Stimulated activated CD8-positive, alpha-beta memory T cell treated with anti-CD3 and anti-CD28 coated beads, Interleukin-12 subunit alpha, Interleukin-12 subunit beta, amount 100 ng/mL, for 4 hours (primary cell): Measurements from ENCODE around the gene GPR4.
"Not testable (repeated sequence)": the region's sequence is repeated elsewhere in the genome, so short reads cannot be mapped to it uniquely, and the experiment has no call there.

Experiments used
- DNase-seq: peaks from one replicate; pipeline ENCODE4 v3.0.0-alpha.2; 2020; ENCODE audit warnings: low read depth

GPR4 gene

GRCh38 chr19:45621976-45622503, 20.0 kb upstream of the GPR4 start:
- DNase-seq, result no peak

GRCh38 chr19:45621389-45621788, 19.4 kb upstream of the GPR4 start:
- DNase-seq, result no peak

- DNase-seq, result no peak
Observed at GRCh38 chr19:45616704-45617017, 14.6 kb upstream of the GPR4 start.

GRCh38 chr19:45615795-45616703, 14.0 kb upstream of the GPR4 start:
- DNase-seq, result peak; percentile 30

- DNase-seq, result not testable (repeated sequence)
Observed at GRCh38 chr19:45615056-45615455, 13.0 kb upstream of the GPR4 start.

- DNase-seq, result no peak
Observed at GRCh38 chr19:45613926-45614725, 12.1 kb upstream of the GPR4 start.

- no peak for DNase-seq
Observed at GRCh38 chr19:45608948-45609347, 6.9 kb upstream of the GPR4 start.

GRCh38 chr19:45607071-45608029, 5.3 kb upstream of the GPR4 start:
- DNase-seq, result no peak

- no peak for DNase-seq
Observed at GRCh38 chr19:45601115-45601514, 897 bp downstream of the GPR4 start.

GRCh38 chr19:45600340-45600885, 1.6 kb downstream of the GPR4 start:
- no peak for DNase-seq

- DNase-seq, result no peak
Observed at GRCh38 chr19:45599286-45599685, 2.7 kb downstream of the GPR4 start.

- DNase-seq, result no peak
Observed at GRCh38 chr19:45598267-45599001, 3.6 kb downstream of the GPR4 start.

GRCh38 chr19:45597425-45598111, 4.4 kb downstream of the GPR4 start:
- no peak for DNase-seq

- no peak for DNase-seq
Observed at GRCh38 chr19:45595814-45596213, 6.2 kb downstream of the GPR4 start.

GRCh38 chr19:45593520-45593919, 8.5 kb downstream of the GPR4 start:
- no peak for DNase-seq

- no peak for DNase-seq
Observed at GRCh38 chr19:45592366-45592765, 9.6 kb downstream of the GPR4 start.

GRCh38 chr19:45591638-45592005, 10.4 kb downstream of the GPR4 start:
- DNase-seq, result no peak

GRCh38 chr19:45591004-45591637, 10.9 kb downstream of the GPR4 start:
- DNase-seq, result no peak

GRCh38 chr19:45590300-45591003, 11.6 kb downstream of the GPR4 start:
- no peak for DNase-seq
